Endothelial cell of umbilical vein (primary cell): ENCODE results near the gene F8. TPM values are rescaled to one million over a fixed set of nuclear protein-coding genes. Genes with fewer than 3 reads are reported as not detected.

Experiments
- BruUV-seq: library from RNA; stranded (reverse); fragments of 400-500 nt; replicated peaks from 2 replicates; lab custom pipeline; 2021; lab: Mats Ljungman, UMichigan
- CTCF ChIA-PET: fragments of 300-600, 350-600 bp; sonication (Branson Sonifier 250); formaldehyde crosslinking; loops from one replicate; lab custom pipeline; 2021; ENCODE audit warnings: antibody characterized with exemption, inconsistent platforms; lab: Charles Lee
- POLR2A ChIA-PET: fragments of 300-600, 350-600 bp; sonication (Branson Sonifier 250); formaldehyde crosslinking; loops from one replicate; lab custom pipeline; 2021; ENCODE audit warnings: antibody characterized with exemption, inconsistent platforms; lab: Charles Lee
- DNase-seq: peaks from one replicate; pipeline ENCODE4 v3.0.0-alpha.2; 2011; ENCODE audit warnings: low read depth, low spot score
- FAIRE-seq: peaks from 2 replicates; lab custom pipeline; 2011; peaks lifted over from hg19 to GRCh38; lab: Jason Lieb, UNC
- H2AFZ ChIP-seq: 2 replicates; pipeline ENCODE4 v1.6.0; 2012; ENCODE audit warnings: low read depth, low read length, control low read depth, inconsistent platforms
- H3K27ac ChIP-seq: 2 replicates; pipeline ENCODE4 v1.5.1; 2011; ENCODE audit warnings: low read depth, mild to moderate bottlenecking, control low read depth, low read length, moderate library complexity; ENCODE audit not compliant: insufficient read depth
- H3K27me3 ChIP-seq, 2 experiments: 2 replicates each; pipeline versions ENCODE4 v1.6.0 to v1.6.1; 2011; ENCODE audit warnings: low read length in 2 of 2, mixed read lengths in 1 of 2; ENCODE audit not compliant: control insufficient read depth in 2 of 2, insufficient read depth in 2 of 2
- H3K36me3 ChIP-seq, 2 experiments: 2 replicates in 1 of 2; 3 replicates in 1 of 2; pipeline ENCODE4 v1.5.1; 2011; ENCODE audit warnings: low read length in 2 of 2, mild to moderate bottlenecking in 1 of 2, moderate library complexity in 1 of 2; ENCODE audit not compliant: control insufficient read depth in 2 of 2, insufficient read depth in 2 of 2; ENCODE audit errors: extremely low read depth in 1 of 2
- H3K4me1 ChIP-seq: 3 replicates; pipeline ENCODE4 v1.5.1; 2011; ENCODE audit warnings: mild to moderate bottlenecking, low read length; ENCODE audit not compliant: control insufficient read depth, insufficient read depth; ENCODE audit errors: extremely low read depth
- H3K4me2 ChIP-seq: 2 replicates; pipeline ENCODE4 v1.6.1; 2011; ENCODE audit warnings: low read length, control low read depth, mixed read lengths; ENCODE audit not compliant: insufficient read depth
- H3K4me3 ChIP-seq, 3 experiments: fragments of 200-600 bp in 1 of 3; sonication (generic), shearing (Covaris generic) in 1 of 3; replicated peaks in 1 of 3; 2 replicates each; pipeline ENCODE4 v1.5.1; 2011 to 2016; ENCODE audit warnings: control low read depth in 3 of 3, low read length in 3 of 3, mild to moderate bottlenecking in 2 of 3, inconsistent platforms in 1 of 3, low read depth in 1 of 3, moderate library complexity in 1 of 3; ENCODE audit not compliant: insufficient read depth in 1 of 3
- H3K79me2 ChIP-seq: 2 replicates; pipeline ENCODE4 v1.6.0; 2012; ENCODE audit warnings: low read length, inconsistent platforms; ENCODE audit not compliant: control insufficient read depth, insufficient read depth
- H3K9ac ChIP-seq: replicated peaks from 2 replicates; pipeline ENCODE3; 2011; ENCODE audit warnings: low read length, control low read depth; ENCODE audit not compliant: insufficient read depth; ENCODE audit errors: extremely low read depth
- H3K9me1 ChIP-seq: replicated peaks from 3 replicates; pipeline ENCODE4 v1.6.0; 2011; ENCODE audit warnings: mild to moderate bottlenecking, low read length; ENCODE audit not compliant: control insufficient read depth, insufficient read depth; ENCODE audit errors: extremely low read depth
- H3K9me3 ChIP-seq: replicated peaks from 2 replicates; pipeline ENCODE4 v1.5.1; 2012; ENCODE audit warnings: low read length, inconsistent platforms; ENCODE audit not compliant: control insufficient read depth, insufficient read depth
- H4K20me1 ChIP-seq: replicated peaks from 2 replicates; pipeline ENCODE3; 2011; ENCODE audit warnings: mild to moderate bottlenecking, low read length; ENCODE audit not compliant: control insufficient read depth, insufficient read depth; ENCODE audit errors: extremely low read depth
- CTCF ChIP-seq, 2 donors: IDR thresholded peaks; 1 replicate in 1 of 2; 2 replicates in 1 of 2; pipeline ENCODE4 v1.5.1; 2011; ENCODE audit warnings: low read length in 2 of 2, mild to moderate bottlenecking in 2 of 2, moderate library complexity in 2 of 2, control low read depth in 1 of 2, inconsistent platforms in 1 of 2, low read depth in 1 of 2; ENCODE audit not compliant: insufficient read depth in 1 of 2; ENCODE audit errors: extremely low read depth in 1 of 2
- EZH2 ChIP-seq: IDR thresholded peaks from 2 replicates; pipeline ENCODE4 v1.6.1; 2012; ENCODE audit warnings: borderline replicate concordance, low read depth, mild to moderate bottlenecking, moderate library complexity, low read length, inconsistent platforms; ENCODE audit not compliant: severe bottlenecking
- JUN ChIP-seq: IDR thresholded peaks from 2 replicates; pipeline ENCODE4 v1.6.1; 2011; ENCODE audit warnings: borderline replicate concordance, low read depth; ENCODE audit not compliant: insufficient read length, insufficient read depth
- MYC ChIP-seq: IDR thresholded peaks from one replicate; pipeline ENCODE4 v1.6.1; 2011; ENCODE audit warnings: mild to moderate bottlenecking, low read depth, low read length
- dilution Hi-C: fragments of 300-500 bp; cut with MboI; formaldehyde crosslinking; loops from one replicate; pipeline ENCODE4 v1.15.0; 2019; ENCODE audit warnings: low sequenced_read_pairs; ENCODE audit not compliant: extremely low pct_ligation_motif_present
- intact Hi-C: fragments of 100-400 bp; cut with micrococcal nuclease; formaldehyde crosslinking; loops from one replicate; pipeline ENCODE4 v1.10.0; 2022
- polyA plus RNA-seq, 4 experiments: library from polyadenylated mRNA; depleted of rRNA in 3 of 4; stranded (reverse) in 3 of 4; unstranded in 1 of 4; fragments of >200 nt; gene quantifications; 2 replicates each; pipeline versions ENCODE4 v1.2.1 to v1.2.3, GENCODE V29; 2011 to 2012; ENCODE audit warnings: missing spikeins in 1 of 4
- total RNA-seq: library from RNA; stranded (reverse); gene quantifications from 2 replicates; pipeline ENCODE4 v1.2.3, GENCODE V29; 2021

F8 gene
- total and polyA plus RNA-seq, 2 donors (not counting 3 experiments of a cell fraction or from before 2014, with no cell fraction given): 0.62 to 1.1 TPM

- POLR2A ChIA-PET: no interaction called here
These were observed 34.6 kb upstream of the F8 start for GRCh38 chrX:155056877-155057792.

More at GRCh38 chrX:155056877-155057792, 34.6 kb upstream of the F8 start:
- TF ChIP-seq CTCF (IDR thresholded peaks at IDR 0.05; ENCODE audit: extremely low read depth in 1 of 2, insufficient read depth in 1 of 2, low read depth in 1 of 2, low read length in 2 of 2) (peak; percentile 61 to 78), JUN (no peak), MYC (no peak), EZH2 (no peak)
- Histone ChIP-seq H3K9me3 (no peaks in the 10 kb centered on the region), H3K9ac (no peak overlapping the region), H2AFZ (peak overlapping the region; percentile 44), H3K4me3 (no peak overlapping the region), H3K4me1 (peaks cover 11% of the 10 kb centered on the region), H3K27ac (no peak overlapping the region), H4K20me1 (no peaks in the 10 kb centered on the region), H3K36me3 (no peaks in the 10 kb centered on the region), H3K9me1 (no peaks in the 10 kb centered on the region), H3K27me3 (no peaks in the 10 kb centered on the region), H3K4me2 (peak overlapping the region; percentile 17), H3K79me2 (no peaks in the 10 kb centered on the region)
- peak; percentile 82 for DNase-seq
- dilution Hi-C loops (no loop called here), intact Hi-C loops (loop anchor here (1.0 kb wide), 3 partner anchors 14 to 139 kb away; partner anchors contain the start of genes BRCC3, CMC4 and MTCP1)
- CTCF ChIA-PET: interaction anchor here (0.7 to 3.0 kb wide), 10 partner anchors 8 to 139 kb away, joined by 3 to 26 read pairs (median 4); partner anchors contain the start of gene FUNDC2
- no TSS peak for BruUV-seq
- FAIRE-seq: peak; percentile 92
